GM12878 (cell line): ENCODE results near the gene PAX5. TPM values are rescaled to one million over a fixed set of nuclear protein-coding genes. Genes with fewer than 3 reads are reported as not detected.

ENCODE experiments used
- ATAC-seq: fragments of 200-7000 bp; cut with Tn5 transposase; 3 replicates; pipeline ENCODE4 v1.9.1; 2020; ENCODE audit warnings: mild to moderate bottlenecking, moderate library complexity
- BruUV-seq: library from RNA; stranded (reverse); fragments of 400-500 nt; replicated peaks from 2 replicates; lab custom pipeline; 2021; lab: Mats Ljungman, UMichigan
- CTCF ChIA-PET: fragments of 300-600 bp; sonication (Branson Sonifier 250); formaldehyde crosslinking; extraction: SDS; loops from one replicate; lab custom pipeline; 2021; ENCODE audit warnings: inconsistent platforms; lab: Yijun Ruan, JAX
- POLR2A ChIA-PET: fragments of 350-600 bp; formaldehyde crosslinking; extraction: SDS; loops from one replicate; lab custom pipeline; 2021; ENCODE audit warnings: inconsistent platforms; lab: Charles Lee
- RAD21 ChIA-PET: fragments of 300-600 bp; sonication (Branson Sonifier 250); formaldehyde crosslinking; loops from one replicate; lab custom pipeline; 2023; ENCODE audit warnings: antibody characterized with exemption; ENCODE audit not compliant: unreplicated experiment; lab: Charles Lee
- SMC1A ChIA-PET: fragments of 300-600 bp; sonication (Branson Sonifier 250); formaldehyde crosslinking; loops from one replicate; lab custom pipeline; 2023; ENCODE audit not compliant: unreplicated experiment, uncharacterized antibody; lab: Charles Lee
- DNase-seq: peaks from one replicate; pipeline ENCODE4 v3.0.0-alpha.2; 2011; ENCODE audit warnings: low read depth, low spot score
- FAIRE-seq: peaks from 3 replicates; lab custom pipeline; 2011; peaks lifted over from hg19 to GRCh38; lab: Jason Lieb, UNC
- H2AFZ ChIP-seq: 2 replicates; pipeline ENCODE4 v1.6.0; 2011; ENCODE audit warnings: low read depth, low read length, control low read depth; ENCODE audit not compliant: control insufficient read depth
- H3K27ac ChIP-seq: 2 replicates; pipeline ENCODE4 v1.5.1; 2011; ENCODE audit warnings: control low read depth; ENCODE audit not compliant: control insufficient read depth, insufficient read depth
- H3K27me3 ChIP-seq, 2 experiments: replicated peaks in 1 of 2; 2 replicates each; pipeline versions ENCODE4 v1.6.0 to v1.6.1; 2011; ENCODE audit warnings: low read length in 1 of 2; ENCODE audit not compliant: control insufficient read depth in 2 of 2, insufficient read depth in 2 of 2
- H3K36me3 ChIP-seq, 2 experiments: 2 replicates each; pipeline ENCODE4 v1.5.1; 2011; ENCODE audit warnings: low read length in 1 of 2; ENCODE audit not compliant: control insufficient read depth in 2 of 2, insufficient read depth in 2 of 2
- H3K4me1 ChIP-seq: 2 replicates; pipeline ENCODE4 v1.6.1; 2011; ENCODE audit warnings: mild to moderate bottlenecking, low read length, moderate library complexity, mixed read lengths; ENCODE audit not compliant: control insufficient read depth, insufficient read depth
- H3K4me2 ChIP-seq: 2 replicates; pipeline ENCODE4 v1.6.0; 2011; ENCODE audit warnings: control low read depth; ENCODE audit not compliant: control insufficient read depth, insufficient read depth
- H3K4me3 ChIP-seq: fragments of 200-600 bp; sonication (generic); 2 replicates; pipeline ENCODE4 v1.5.1; 2016
- H3K79me2 ChIP-seq: 2 replicates; pipeline ENCODE4 v1.6.0; 2011; ENCODE audit warnings: low read length; ENCODE audit not compliant: control insufficient read depth, insufficient read depth
- H3K9ac ChIP-seq: 2 replicates; pipeline ENCODE4 v1.8.0; 2011; ENCODE audit warnings: low read length, control low read depth, mixed read lengths; ENCODE audit not compliant: control insufficient read depth, insufficient read depth
- H3K9me3 ChIP-seq: replicated peaks from 3 replicates; pipeline ENCODE4 v1.5.1; 2011; ENCODE audit warnings: mild to moderate bottlenecking, low read length; ENCODE audit not compliant: control insufficient read depth, insufficient read depth
- H4K20me1 ChIP-seq: 2 replicates; pipeline ENCODE4 v1.6.0; 2011; ENCODE audit not compliant: control insufficient read depth, insufficient read depth
- CEBPB ChIP-seq, 2 experiments: fragments of 150-350 bp in 1 of 2; IDR thresholded peaks; 2 replicates each; pipeline ENCODE4 v1.6.1; 2012 to 2014; ENCODE audit warnings: low read depth in 2 of 2, low read length in 2 of 2, borderline replicate concordance in 1 of 2, inconsistent platforms in 1 of 2
- CHD2 ChIP-seq: IDR thresholded peaks from 2 replicates; pipeline ENCODE4 v1.6.1; 2011; ENCODE audit warnings: low read depth, low read length, improper control_type of control experiment, borderline replicate concordance
- ESRRA ChIP-seq: IDR thresholded peaks from 2 replicates; pipeline ENCODE4 v1.6.1; 2012; ENCODE audit warnings: mild to moderate bottlenecking, low read length, improper control_type of control experiment
- HCFC1 ChIP-seq: fragments of 150-350 bp; IDR thresholded peaks from 2 replicates; pipeline ENCODE4 v1.6.1; 2014; ENCODE audit warnings: low read length
- IKZF2 ChIP-seq, 2 experiments: fragments of 450-650 bp; IDR thresholded peaks; 2 replicates each; pipeline ENCODE4 v1.6.1; 2017; ENCODE audit warnings: mild to moderate bottlenecking in 2 of 2, moderate library complexity in 2 of 2
- JUND ChIP-seq: IDR thresholded peaks from 2 replicates; pipeline ENCODE4 v1.6.1; 2012; ENCODE audit warnings: low read depth, mild to moderate bottlenecking, low read length, improper control_type of control experiment, moderate library complexity
- MXI1 ChIP-seq: fragments of 150-350 bp; IDR thresholded peaks from 2 replicates; pipeline ENCODE4 v1.6.1; 2011; ENCODE audit warnings: low read depth, mild to moderate bottlenecking, inconsistent platforms, low read length, improper control_type of control experiment
- RAD51 ChIP-seq: fragments of 450-650 bp; IDR thresholded peaks from 2 replicates; pipeline ENCODE4 v1.6.1; 2016; ENCODE audit warnings: moderate library complexity, mild to moderate bottlenecking, inconsistent platforms
- RELB ChIP-seq: fragments of 450-650 bp; IDR thresholded peaks from 2 replicates; pipeline ENCODE4 v1.6.1; 2017; ENCODE audit warnings: low read depth, mild to moderate bottlenecking, moderate library complexity
- SIX5 ChIP-seq: IDR thresholded peaks from 2 replicates; pipeline ENCODE4 v1.6.1; 2011; ENCODE audit warnings: mild to moderate bottlenecking, low read depth, low read length, moderate library complexity; ENCODE audit not compliant: severe bottlenecking
- SP1 ChIP-seq: IDR thresholded peaks from one replicate; pipeline ENCODE4 v1.6.1; 2011; ENCODE audit warnings: low read depth, low read length
- STAT3 ChIP-seq: IDR thresholded peaks from 2 replicates; pipeline ENCODE4 v1.6.1; 2011; ENCODE audit warnings: low read depth, low read length, improper control_type of control experiment
- WRNIP1 ChIP-seq: IDR thresholded peaks from 2 replicates; pipeline ENCODE4 v1.6.1; 2011; ENCODE audit warnings: low read depth, low read length, improper control_type of control experiment, borderline replicate concordance
- ZNF207 ChIP-seq: fragments of 450-650 bp; IDR thresholded peaks from 2 replicates; pipeline ENCODE4 v1.6.1; 2014; ENCODE audit warnings: antibody characterized with exemption, mild to moderate bottlenecking, borderline replicate concordance
- ZNF217 ChIP-seq: fragments of 450-650 bp; IDR thresholded peaks from 2 replicates; pipeline ENCODE4 v1.6.1; 2017; ENCODE audit warnings: antibody characterized with exemption, mild to moderate bottlenecking
- WGBS: methylation state at CpG from one replicate; pipeline ENCODE4 v1.1.6; 2016; ENCODE audit warnings: low lambda C conversion rate; ENCODE audit not compliant: insufficient replicate concordance, insufficient coverage; ENCODE audit errors: missing lambda C conversion rate; 5-methylcytosine and 5-hydroxymethylcytosine counted together
- in situ Hi-C: fragments of 300-500 bp; cut with MboI; formaldehyde crosslinking; loops from 9 replicates; pipeline ENCODE4 v1.14.3; 2018; ENCODE audit warnings: mixed read lengths
- intact Hi-C: fragments of 100-400 bp; cut with micrococcal nuclease; formaldehyde crosslinking; loops from one replicate; pipeline ENCODE4 v1.14.2; 2022; ENCODE audit not compliant: unreplicated experiment
- polyA plus RNA-seq, 11 experiments: library from polyadenylated mRNA; depleted of rRNA in 4 of 11; unstranded in 6 of 11; stranded (reverse) in 5 of 11; fragments of >200 nt; fragmentation: Nextera tagmentation in 4 of 11; fragmentation: Illumina TruSeq in 1 of 11; extraction: Ambion mirVana in 4 of 11; extraction: Trizol in 1 of 11; gene quantifications; 1 replicate in 1 of 11; 2 replicates in 10 of 11; pipeline versions ENCODE4 v1.2.1 to v1.2.3, GENCODE V29; 2011 to 2016; ENCODE audit warnings: inconsistent platforms in 2 of 11, missing spikeins in 2 of 11, low read depth in 1 of 11
- total RNA-seq, 4 experiments: library from RNA; depleted of rRNA in 3 of 4; stranded (reverse); fragments of >200 nt in 3 of 4; fragmentation: Illumina TruSeq in 1 of 4; extraction: Trizol in 1 of 4; gene quantifications; 2 replicates each; pipeline versions ENCODE4 v1.2.1 to v1.2.3, GENCODE V29; 2013 to 2021
- TF ChIP-seq, protein P1 (sequence below): fragments of 450-650 bp; IDR thresholded peaks from 2 replicates; pipeline ENCODE4 v1.6.1; 2018; ENCODE audit warnings: borderline replicate concordance, mild to moderate bottlenecking; ENCODE audit not compliant: partially characterized antibody
- TF ChIP-seq, protein P2 (sequence below): fragments of 450-650 bp; IDR thresholded peaks from 2 replicates; pipeline ENCODE4 v1.6.1; 2017; ENCODE audit warnings: mild to moderate bottlenecking, low read depth, inconsistent platforms; ENCODE audit not compliant: poor library complexity, severe bottlenecking

The PAX5 gene
- total and polyA plus RNA-seq, 10 of the 15 experiments (the other 5 are each of a cell fraction or from before 2014, with no cell fraction given), result 2.2 to 123 (median 31.9) TPM

DNA sequence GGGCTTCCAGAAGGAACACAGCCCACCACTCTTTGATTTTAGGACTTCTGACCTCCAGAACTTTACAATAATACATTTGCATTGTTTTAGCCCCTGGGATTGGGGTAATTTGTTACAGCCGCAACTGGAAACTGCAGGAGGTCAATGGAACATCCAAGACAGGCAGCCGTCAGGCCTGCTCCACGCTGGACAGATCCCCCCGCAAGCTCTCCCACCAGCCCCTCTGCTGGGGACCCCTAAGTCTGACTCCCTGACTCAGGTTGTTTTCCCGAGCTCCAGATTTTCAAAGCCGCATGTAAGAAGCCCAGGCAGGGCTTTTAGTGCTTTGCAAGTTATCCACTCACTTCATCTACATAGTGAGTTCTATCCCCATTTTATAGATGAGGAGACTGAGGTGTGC is 127.6 kb downstream of the PAX5 start:
- TF ChIP-seq JUND, result no peak
- no peak for TF ChIP-seq IKZF2 (IDR thresholded peaks at IDR 0.05)
- no peak for TF ChIP-seq HCFC1
- TF ChIP-seq, protein P1, sequence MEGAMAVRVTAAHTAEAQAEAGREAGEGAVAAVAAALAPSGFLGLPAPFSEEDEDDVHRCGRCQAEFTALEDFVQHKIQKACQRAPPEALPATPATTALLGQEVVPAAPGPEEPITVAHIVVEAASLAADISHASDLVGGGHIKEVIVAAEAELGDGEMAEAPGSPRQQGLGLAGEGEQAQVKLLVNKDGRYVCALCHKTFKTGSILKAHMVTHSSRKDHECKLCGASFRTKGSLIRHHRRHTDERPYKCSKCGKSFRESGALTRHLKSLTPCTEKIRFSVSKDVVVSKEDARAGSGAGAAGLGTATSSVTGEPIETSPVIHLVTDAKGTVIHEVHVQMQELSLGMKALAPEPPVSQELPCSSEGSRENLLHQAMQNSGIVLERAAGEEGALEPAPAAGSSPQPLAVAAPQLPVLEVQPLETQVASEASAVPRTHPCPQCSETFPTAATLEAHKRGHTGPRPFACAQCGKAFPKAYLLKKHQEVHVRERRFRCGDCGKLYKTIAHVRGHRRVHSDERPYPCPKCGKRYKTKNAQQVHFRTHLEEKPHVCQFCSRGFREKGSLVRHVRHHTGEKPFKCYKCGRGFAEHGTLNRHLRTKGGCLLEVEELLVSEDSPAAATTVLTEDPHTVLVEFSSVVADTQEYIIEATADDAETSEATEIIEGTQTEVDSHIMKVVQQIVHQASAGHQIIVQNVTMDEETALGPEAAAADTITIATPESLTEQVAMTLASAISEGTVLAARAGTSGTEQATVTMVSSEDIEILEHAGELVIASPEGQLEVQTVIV, result no peak
- TF ChIP-seq, protein P2, sequence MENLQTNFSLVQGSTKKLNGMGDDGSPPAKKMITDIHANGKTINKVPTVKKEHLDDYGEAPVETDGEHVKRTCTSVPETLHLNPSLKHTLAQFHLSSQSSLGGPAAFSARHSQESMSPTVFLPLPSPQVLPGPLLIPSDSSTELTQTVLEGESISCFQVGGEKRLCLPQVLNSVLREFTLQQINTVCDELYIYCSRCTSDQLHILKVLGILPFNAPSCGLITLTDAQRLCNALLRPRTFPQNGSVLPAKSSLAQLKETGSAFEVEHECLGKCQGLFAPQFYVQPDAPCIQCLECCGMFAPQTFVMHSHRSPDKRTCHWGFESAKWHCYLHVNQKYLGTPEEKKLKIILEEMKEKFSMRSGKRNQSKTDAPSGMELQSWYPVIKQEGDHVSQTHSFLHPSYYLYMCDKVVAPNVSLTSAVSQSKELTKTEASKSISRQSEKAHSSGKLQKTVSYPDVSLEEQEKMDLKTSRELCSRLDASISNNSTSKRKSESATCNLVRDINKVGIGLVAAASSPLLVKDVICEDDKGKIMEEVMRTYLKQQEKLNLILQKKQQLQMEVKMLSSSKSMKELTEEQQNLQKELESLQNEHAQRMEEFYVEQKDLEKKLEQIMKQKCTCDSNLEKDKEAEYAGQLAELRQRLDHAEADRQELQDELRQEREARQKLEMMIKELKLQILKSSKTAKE, result no peak
- no peak for TF ChIP-seq RAD51
- TF ChIP-seq ZNF217, result no peak
- no peak for TF ChIP-seq MXI1
- no peak for TF ChIP-seq WRNIP1
- TF ChIP-seq STAT3, result no peak
- no peak for TF ChIP-seq ESRRA
- no peak for TF ChIP-seq RELB
- TF ChIP-seq ZNF207, result no peak
- TF ChIP-seq SP1, result no peak
- no peak for TF ChIP-seq CEBPB (IDR thresholded peaks at IDR 0.05; ENCODE audit: borderline replicate concordance in 1 of 2, low read depth in 2 of 2, low read length in 2 of 2)
- no peak for TF ChIP-seq SIX5
- no peak for TF ChIP-seq CHD2
- H3K27me3 ChIP-seq, result no peaks in the 10 kb centered on the region
- H3K4me2 ChIP-seq, result no peak overlapping the region
- no peak overlapping the region for H3K9ac ChIP-seq
- WGBS, result 100% methylated on average over 6 of the region's 6 CpGs
- no peak overlapping the region for H2AFZ ChIP-seq
- RAD21 ChIA-PET, result no interaction called here
- H3K4me1 ChIP-seq, result peaks cover 14% of the 10 kb centered on the region
- intact Hi-C loops, result no loop called here
- peaks cover 23 to 28% of the 10 kb centered on the region in 2 experiments; a peak in 3 of 4 replicates for H3K36me3 ChIP-seq
- H3K4me3 ChIP-seq, result no peak overlapping the region
- no peaks in the 10 kb centered on the region for H3K9me3 ChIP-seq
- CTCF ChIA-PET, result interaction anchor here (0.6 kb wide), 1 partner anchor 57 kb away, joined by 3 read pairs; no protein-coding TSS in a partner anchor
- SMC1A ChIA-PET, result no interaction called here
- H4K20me1 ChIP-seq, result no peaks in the 10 kb centered on the region
- DNase-seq (no peak), FAIRE-seq (no peak), ATAC-seq (no peak)
- POLR2A ChIA-PET, result interaction anchor here (0.6 kb wide), 1 partner anchor 337 kb away, joined by 3 read pairs; no protein-coding TSS in a partner anchor
- no peak overlapping the region for H3K27ac ChIP-seq
- peaks cover 2% of the 10 kb centered on the region for H3K79me2 ChIP-seq
- in situ Hi-C loops, result no loop called here
- no TSS peak for BruUV-seq
